ENCODE results near the gene HOXB5. TPM values are rescaled to one million over a fixed set of nuclear protein-coding genes. Genes with fewer than 3 reads are reported as not detected.

The HOXB5 gene
- total RNA-seq, 1 experiment from 2014 or later = 5.9 TPM

DNA sequence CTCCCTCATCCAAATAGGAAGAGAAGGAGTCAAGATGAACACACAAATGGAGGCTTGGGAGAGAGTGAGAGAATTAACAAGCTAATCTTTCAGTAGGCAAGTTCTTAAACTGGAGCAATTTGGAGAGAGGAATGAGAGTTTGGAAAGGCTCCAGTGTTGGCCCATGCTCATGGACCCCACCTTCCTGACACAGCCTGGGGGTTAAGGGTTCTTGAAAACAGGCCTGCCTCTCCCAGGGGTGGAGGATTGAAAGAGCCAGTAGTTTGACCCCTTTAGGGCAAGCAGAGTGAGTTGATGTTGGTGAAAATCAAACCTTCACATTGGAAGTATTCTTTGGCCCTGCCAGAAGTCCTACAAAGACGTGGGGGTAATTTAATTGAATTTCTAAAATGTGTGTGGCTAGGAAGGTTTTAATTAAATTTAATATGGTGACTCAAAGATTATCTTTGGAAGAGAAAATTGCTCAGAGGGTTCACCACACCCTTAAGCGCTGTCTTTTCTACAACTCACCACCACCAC is 9.3 kb downstream of the HOXB5 start:
- ChIA-PET CTCF (interaction anchor here (1.4 kb wide), 1 partner anchor 8 kb away, joined by 3 read pairs; no protein-coding TSS in a partner anchor), POLR2A (ENCODE audit: low non-redundant PET) (interaction anchor here (0.5 kb wide), 1 partner anchor 197 kb away, joined by 3 read pairs; no protein-coding TSS in a partner anchor)
- Histone ChIP-seq H3K4me3 (ENCODE audit: low read depth, low read length, poor library complexity, severe bottlenecking) (no peak overlapping the region), H3K36me3 (ENCODE audit: insufficient read depth, low read length, poor library complexity, severe bottlenecking) (no peaks in the 10 kb centered on the region), H3K9me3 (ENCODE audit: low read depth, low read length, poor library complexity, severe bottlenecking) (no peaks in the 10 kb centered on the region), H3K27ac (ENCODE audit: low read depth, low read length, poor library complexity, severe bottlenecking) (no peak overlapping the region), H3K27me3 (replicated peaks; ENCODE audit: insufficient read depth, low read depth, low read length, poor library complexity) (no peaks in the 10 kb centered on the region), H3K4me1 (ENCODE audit: insufficient read depth, low read length, poor library complexity, severe bottlenecking) (peaks cover 56% of the 10 kb centered on the region)
- intact Hi-C loops (cut with micrococcal nuclease; ENCODE audit: unreplicated experiment) = no loop called here
- no TSS peak for BruUV-seq (replicated peaks)
- TF ChIP-seq, protein P1, sequence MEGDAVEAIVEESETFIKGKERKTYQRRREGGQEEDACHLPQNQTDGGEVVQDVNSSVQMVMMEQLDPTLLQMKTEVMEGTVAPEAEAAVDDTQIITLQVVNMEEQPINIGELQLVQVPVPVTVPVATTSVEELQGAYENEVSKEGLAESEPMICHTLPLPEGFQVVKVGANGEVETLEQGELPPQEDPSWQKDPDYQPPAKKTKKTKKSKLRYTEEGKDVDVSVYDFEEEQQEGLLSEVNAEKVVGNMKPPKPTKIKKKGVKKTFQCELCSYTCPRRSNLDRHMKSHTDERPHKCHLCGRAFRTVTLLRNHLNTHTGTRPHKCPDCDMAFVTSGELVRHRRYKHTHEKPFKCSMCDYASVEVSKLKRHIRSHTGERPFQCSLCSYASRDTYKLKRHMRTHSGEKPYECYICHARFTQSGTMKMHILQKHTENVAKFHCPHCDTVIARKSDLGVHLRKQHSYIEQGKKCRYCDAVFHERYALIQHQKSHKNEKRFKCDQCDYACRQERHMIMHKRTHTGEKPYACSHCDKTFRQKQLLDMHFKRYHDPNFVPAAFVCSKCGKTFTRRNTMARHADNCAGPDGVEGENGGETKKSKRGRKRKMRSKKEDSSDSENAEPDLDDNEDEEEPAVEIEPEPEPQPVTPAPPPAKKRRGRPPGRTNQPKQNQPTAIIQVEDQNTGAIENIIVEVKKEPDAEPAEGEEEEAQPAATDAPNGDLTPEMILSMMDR (conservative IDR thresholded peaks at IDR 0.05; ENCODE audit: low read depth, low read length) = no peak
- no peak for TF ChIP-seq EZH2 (IDR thresholded peaks at IDR 0.05; ENCODE audit: borderline replicate concordance, low read depth, low read length, poor library complexity, severe bottlenecking)
- no peak for DNase-seq (ENCODE audit: low spot score)

DNA sequence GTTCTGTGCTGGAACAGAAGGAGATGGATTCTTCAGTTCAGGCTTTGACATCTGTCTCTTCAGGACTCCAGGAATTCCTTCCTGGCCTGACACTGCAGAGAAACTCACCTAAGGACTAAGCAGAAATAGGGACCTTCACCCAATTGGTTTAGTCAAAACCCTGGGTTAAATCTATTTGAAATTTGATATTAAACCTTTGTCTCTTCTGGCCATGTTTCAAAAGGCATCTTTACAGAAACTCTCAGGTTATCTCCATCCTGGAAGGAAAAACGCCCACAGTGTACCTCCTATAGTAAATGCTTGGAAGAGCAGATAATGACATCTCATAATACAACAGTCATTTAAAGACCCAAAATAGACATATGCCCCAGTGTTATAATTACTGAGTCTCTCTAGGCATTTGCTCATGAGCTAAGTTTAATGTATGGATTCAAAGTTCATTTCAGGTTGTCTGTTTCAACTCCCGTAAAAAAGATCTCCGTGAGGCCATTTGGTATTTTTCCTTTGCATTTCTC is 9.8 kb downstream of the HOXB5 start:
- DNase-seq (ENCODE audit: low spot score) = no peak
- TF ChIP-seq EZH2 (IDR thresholded peaks at IDR 0.05; ENCODE audit: borderline replicate concordance, low read depth, low read length, poor library complexity, severe bottlenecking) = no peak
- TF ChIP-seq, protein P1 (conservative IDR thresholded peaks at IDR 0.05; ENCODE audit: low read depth, low read length) = no peak
- no peaks in the 10 kb centered on the region for H3K36me3 ChIP-seq (ENCODE audit: insufficient read depth, low read length, poor library complexity, severe bottlenecking)
- ChIA-PET POLR2A (ENCODE audit: low non-redundant PET) (interaction anchor here (0.5 to 0.7 kb wide), 4 partner anchors 197 to 238 kb away, joined by 3 to 8 read pairs (median 3); no protein-coding TSS in a partner anchor), CTCF (interaction anchor here (1.4 kb wide), 1 partner anchor 9 kb away, joined by 3 read pairs; no protein-coding TSS in a partner anchor)
- no peak overlapping the region for H3K4me3 ChIP-seq (ENCODE audit: low read depth, low read length, poor library complexity, severe bottlenecking)
- no peaks in the 10 kb centered on the region for H3K9me3 ChIP-seq (ENCODE audit: low read depth, low read length, poor library complexity, severe bottlenecking)
- peaks cover 53% of the 10 kb centered on the region for H3K4me1 ChIP-seq (ENCODE audit: insufficient read depth, low read length, poor library complexity, severe bottlenecking)
- intact Hi-C loops (cut with micrococcal nuclease; ENCODE audit: unreplicated experiment) = no loop called here
- H3K27me3 ChIP-seq (replicated peaks; ENCODE audit: insufficient read depth, low read depth, low read length, poor library complexity) = no peaks in the 10 kb centered on the region
- no TSS peak for BruUV-seq (replicated peaks)
- no peak overlapping the region for H3K27ac ChIP-seq (ENCODE audit: low read depth, low read length, poor library complexity, severe bottlenecking)

DNA sequence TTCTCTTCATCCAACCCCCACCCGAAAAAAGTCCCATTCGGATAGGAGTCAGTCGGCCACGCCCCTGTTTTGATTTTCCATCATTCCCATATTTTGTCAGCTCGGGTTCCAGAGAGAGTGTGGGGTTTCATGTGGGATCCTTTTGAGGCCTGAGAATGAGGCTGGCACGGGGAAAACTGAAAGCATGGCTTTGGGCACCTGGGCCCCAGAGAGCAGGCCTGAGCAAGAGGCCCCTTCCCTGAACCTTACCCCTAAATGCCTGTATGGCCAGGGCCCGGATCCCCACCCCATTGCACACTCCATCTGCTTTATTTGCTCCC is 10.9 kb downstream of the HOXB5 start:
- Histone ChIP-seq H3K36me3 (ENCODE audit: insufficient read depth, low read length, poor library complexity, severe bottlenecking) (no peaks in the 10 kb centered on the region), H3K27me3 (replicated peaks; ENCODE audit: insufficient read depth, low read depth, low read length, poor library complexity) (no peaks in the 10 kb centered on the region), H3K4me3 (ENCODE audit: low read depth, low read length, poor library complexity, severe bottlenecking) (no peak overlapping the region), H3K4me1 (ENCODE audit: insufficient read depth, low read length, poor library complexity, severe bottlenecking) (peaks cover 45% of the 10 kb centered on the region), H3K27ac (ENCODE audit: low read depth, low read length, poor library complexity, severe bottlenecking) (no peak overlapping the region), H3K9me3 (ENCODE audit: low read depth, low read length, poor library complexity, severe bottlenecking) (no peaks in the 10 kb centered on the region)
- ChIA-PET POLR2A (ENCODE audit: low non-redundant PET) (no interaction called here), CTCF (interaction anchor here (0.7 kb wide), 1 partner anchor 27 kb away, joined by 3 read pairs; no protein-coding TSS in a partner anchor)
- intact Hi-C loops (cut with micrococcal nuclease; ENCODE audit: unreplicated experiment) = no loop called here
- DNase-seq (ENCODE audit: low spot score) = no peak
- TF ChIP-seq, protein P1 (conservative IDR thresholded peaks at IDR 0.05; ENCODE audit: low read depth, low read length) = no peak
- no peak for TF ChIP-seq EZH2 (IDR thresholded peaks at IDR 0.05; ENCODE audit: borderline replicate concordance, low read depth, low read length, poor library complexity, severe bottlenecking)
- no TSS peak for BruUV-seq (replicated peaks)
